ENCODE measurements around the gene DLG1. TPM values are rescaled to one million over a fixed set of nuclear protein-coding genes. Genes with fewer than 3 reads are reported as not detected.
"Not testable (repeated sequence)": the region's sequence is repeated elsewhere in the genome, so short reads cannot be mapped to it uniquely, and the experiment has no call there.

Gene DLG1
- total RNA-seq, 2 experiments from 2014 or later: 58.8 to 78.4 TPM

GRCh38 chr3:197042539-197042938 lies 255.9 kb downstream of the DLG1 start:
- intact Hi-C loops (cut with DNase I, micrococcal nuclease): no loop called here
- Mint-ChIP-seq H3K27ac (no peak overlapping the region), H3K9me3 (ENCODE audit: low read depth) (no peaks in the 10 kb centered on the region), H3K4me3 (no peak overlapping the region), H3K27me3 (no peaks in the 10 kb centered on the region), H3K36me3 (ENCODE audit: low read depth) (peaks cover 11% of the 10 kb centered on the region), H3K4me1 (no peaks in the 10 kb centered on the region)
- no peak for ATAC-seq
- no peak for DNase-seq
- POLR2A ChIA-PET: no interaction called here
- CTCF ChIA-PET: interaction anchor here (1.1 kb wide), 1 partner anchor 13 kb away, joined by 3 read pairs; no protein-coding TSS in a partner anchor

DNA sequence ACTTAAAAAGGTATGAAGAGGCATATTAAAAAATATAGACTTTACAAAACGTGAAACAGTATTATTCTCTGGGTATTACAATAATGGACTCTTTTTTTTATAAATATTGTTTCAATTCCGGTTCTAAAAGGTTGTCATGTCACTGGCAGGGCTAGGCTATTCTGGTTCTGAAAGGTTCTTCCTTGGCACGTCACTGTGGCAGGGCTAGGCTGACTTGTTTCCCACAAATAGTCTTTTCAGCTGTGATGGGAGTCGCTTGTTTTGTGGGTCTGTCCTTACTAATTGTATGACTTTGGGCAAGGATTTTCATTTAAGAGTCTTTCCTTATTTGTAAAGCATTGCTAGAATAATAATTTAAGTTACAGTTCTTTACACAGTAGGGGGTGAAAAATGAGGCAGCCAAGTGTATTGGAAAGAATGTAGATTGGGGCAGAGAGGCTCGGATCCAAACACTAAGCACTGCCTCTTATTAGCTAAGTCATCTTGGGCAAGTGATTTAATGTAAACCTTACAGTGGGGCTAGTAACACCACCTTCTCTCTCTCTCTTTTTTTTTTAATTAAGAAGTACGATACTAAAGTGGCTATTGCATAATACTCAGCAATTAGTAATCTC lies 256.4 kb downstream of the DLG1 start:
- intact Hi-C loops (cut with DNase I, micrococcal nuclease): no loop called here
- Mint-ChIP-seq H3K9me3 (ENCODE audit: low read depth) (no peaks in the 10 kb centered on the region), H3K27ac (no peak overlapping the region), H3K36me3 (ENCODE audit: low read depth) (peaks cover 9% of the 10 kb centered on the region), H3K27me3 (no peaks in the 10 kb centered on the region), H3K4me3 (no peak overlapping the region), H3K4me1 (no peaks in the 10 kb centered on the region)
- DNase-seq (no peak), ATAC-seq (no peak)
- POLR2A ChIA-PET: no interaction called here
- CTCF ChIA-PET: interaction anchor here (0.6 to 1.1 kb wide), 2 partner anchors 14 to 326 kb away, joined by 3 to 4 read pairs; no protein-coding TSS in a partner anchor

- Mint-ChIP-seq H3K36me3 (ENCODE audit: low read depth) (peaks cover under 1% of the 10 kb centered on the region), H3K9me3 (ENCODE audit: low read depth) (no peaks in the 10 kb centered on the region), H3K27ac (no peak overlapping the region), H3K4me1 (no peaks in the 10 kb centered on the region), H3K27me3 (no peaks in the 10 kb centered on the region), H3K4me3 (no peak overlapping the region)
- DNase-seq: no peak
- ChIA-PET POLR2A (no interaction called here), CTCF (interaction anchor here (1.0 to 1.1 kb wide), 2 partner anchors 10 to 31 kb away, joined by 3 to 4 read pairs; no protein-coding TSS in a partner anchor)
- no peak for ATAC-seq
- intact Hi-C loops (cut with DNase I, micrococcal nuclease): no loop called here
Observed at GRCh38 chr3:197040658-197041057, 257.8 kb downstream of the DLG1 start.

DNA sequence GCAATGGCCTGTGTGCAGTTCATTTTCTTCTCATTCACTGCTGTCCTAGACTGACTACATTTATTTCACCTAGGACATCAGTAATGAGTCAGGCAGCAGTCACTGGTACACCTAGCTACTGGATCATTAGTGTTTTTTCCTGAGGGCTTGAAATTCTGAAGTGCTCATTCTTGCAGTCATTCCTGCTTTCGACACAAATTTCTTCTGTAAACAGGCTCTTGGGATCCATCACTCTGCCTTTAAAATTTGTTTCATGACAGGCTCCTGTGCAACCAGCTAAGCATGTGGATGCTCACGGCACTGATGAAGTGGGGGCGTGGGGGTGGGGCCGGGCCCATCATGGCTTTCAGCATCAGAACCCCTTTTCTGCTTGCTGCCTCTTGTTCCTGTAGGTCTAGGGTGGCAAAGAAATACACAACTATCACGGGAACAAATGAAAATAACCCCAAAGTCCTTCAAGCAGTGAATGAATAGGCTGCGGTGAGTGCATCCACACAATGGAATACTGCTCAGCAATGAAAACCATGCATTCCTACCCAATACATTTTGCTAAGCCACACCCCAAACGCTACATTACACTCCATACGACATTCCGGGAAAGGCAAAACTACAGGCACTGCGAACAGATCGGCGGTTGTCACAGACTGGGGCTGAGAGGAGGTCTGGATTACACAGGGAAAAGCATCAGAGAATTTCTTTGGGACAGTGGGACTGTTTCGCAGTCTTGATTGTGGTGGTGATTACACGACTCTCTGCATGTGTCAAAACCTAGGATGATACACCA lies 259.5 kb downstream of the DLG1 start:
- no peak overlapping the region for H3K27ac Mint-ChIP-seq
- POLR2A ChIA-PET: no interaction called here
- ATAC-seq (no peak), DNase-seq (no peak)
- intact Hi-C loops (cut with DNase I, micrococcal nuclease): no loop called here
- H3K36me3 Mint-ChIP-seq (ENCODE audit: low read depth): no peaks in the 10 kb centered on the region
- H3K27me3 Mint-ChIP-seq: no peaks in the 10 kb centered on the region
- no peaks in the 10 kb centered on the region for H3K4me1 Mint-ChIP-seq
- no peaks in the 10 kb centered on the region for H3K9me3 Mint-ChIP-seq (ENCODE audit: low read depth)
- no peak overlapping the region for H3K4me3 Mint-ChIP-seq
- CTCF ChIA-PET: interaction anchor here (1.4 kb wide), 1 partner anchor 13 kb away, joined by 4 read pairs; no protein-coding TSS in a partner anchor

DNA sequence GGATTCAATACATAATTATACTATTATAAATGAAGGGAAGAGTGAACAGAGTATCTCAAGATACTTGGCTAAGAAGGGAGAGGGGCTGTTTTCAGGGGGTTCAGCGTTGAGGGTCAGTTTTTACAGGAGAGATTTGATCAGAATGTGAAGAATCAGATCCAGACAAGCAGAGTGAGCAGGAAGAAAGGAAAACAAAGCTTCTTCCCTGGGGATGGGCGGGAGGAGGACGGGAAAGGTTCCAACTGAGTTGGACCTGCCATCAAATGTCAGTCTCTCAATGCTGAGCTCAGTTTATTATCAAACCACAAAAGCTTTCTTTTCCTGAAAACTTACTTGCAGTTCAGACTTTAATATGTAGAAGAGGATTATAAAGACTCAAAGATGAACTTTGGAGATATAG lies 262.8 kb downstream of the DLG1 start:
- H3K36me3 Mint-ChIP-seq (ENCODE audit: low read depth): no peaks in the 10 kb centered on the region
- H3K9me3 Mint-ChIP-seq (ENCODE audit: low read depth): no peaks in the 10 kb centered on the region
- peaks cover 12% of the 10 kb centered on the region for H3K4me1 Mint-ChIP-seq
- H3K27ac Mint-ChIP-seq: no peak overlapping the region
- H3K27me3 Mint-ChIP-seq: no peaks in the 10 kb centered on the region
- DNase-seq (no peak), ATAC-seq (no peak)
- H3K4me3 Mint-ChIP-seq: no peak overlapping the region
- intact Hi-C loops (cut with DNase I, micrococcal nuclease): no loop called here
- POLR2A ChIA-PET: no interaction called here
- CTCF ChIA-PET: interaction anchor here (0.6 to 1.3 kb wide), 4 partner anchors 12 to 564 kb away, joined by 3 read pairs; no protein-coding TSS in a partner anchor

DNA sequence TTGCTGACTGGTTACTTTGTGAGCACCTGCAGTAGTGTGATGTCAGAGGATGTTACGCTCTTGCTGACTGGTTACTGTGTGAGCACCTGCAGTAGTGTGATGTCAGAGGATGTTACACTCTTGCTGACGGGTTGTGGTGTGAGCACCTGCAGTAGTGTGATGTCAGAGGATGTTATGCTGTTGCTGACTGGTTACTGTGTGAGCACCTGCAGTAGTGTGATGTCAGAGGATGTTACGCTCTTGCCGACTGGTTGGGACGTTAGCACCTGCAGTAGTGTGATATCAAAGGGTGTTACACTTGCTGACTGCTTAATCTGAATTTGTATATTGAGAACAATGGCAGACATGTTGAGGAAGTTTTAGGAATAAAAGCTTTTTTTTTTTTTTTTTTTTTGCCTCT lies 263.6 kb downstream of the DLG1 start:
- not testable (repeated sequence) for ATAC-seq, H3K4me3 Mint-ChIP-seq

DNA sequence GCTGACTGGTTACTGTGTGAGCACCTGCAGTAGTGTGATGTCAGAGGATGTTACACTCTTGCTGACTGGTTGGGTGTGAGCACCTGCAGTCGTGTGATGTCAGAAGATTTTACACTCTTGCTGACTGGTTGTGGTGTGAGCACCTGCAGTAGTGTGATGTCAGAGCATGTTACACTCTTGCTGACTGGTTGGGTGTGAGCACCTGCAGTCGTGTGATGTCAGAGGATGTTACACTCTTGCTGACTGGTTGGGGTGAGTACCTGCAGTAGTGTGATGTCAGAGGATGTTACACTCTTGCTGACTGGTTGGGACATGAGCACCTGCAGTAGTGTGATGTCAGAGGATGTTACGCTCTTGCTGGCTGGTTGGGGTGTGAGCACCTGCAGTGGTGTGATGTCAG lies 264.6 kb downstream of the DLG1 start:
- DNase-seq; H3K27me3 Mint-ChIP-seq; POLR2A ChIA-PET; H3K27ac Mint-ChIP-seq; intact Hi-C loops (cut with DNase I, micrococcal nuclease); CTCF ChIA-PET; H3K36me3 Mint-ChIP-seq (ENCODE audit: low read depth); H3K9me3 Mint-ChIP-seq (ENCODE audit: low read depth); ATAC-seq; H3K4me3 Mint-ChIP-seq: not testable (repeated sequence)
- peaks cover 15% of the 10 kb centered on the region for H3K4me1 Mint-ChIP-seq

More for the DNA sequence above, 263.6 kb downstream of the DLG1 start:
- intact Hi-C loops (cut with DNase I, micrococcal nuclease); DNase-seq; H3K9me3 Mint-ChIP-seq (ENCODE audit: low read depth); H3K36me3 Mint-ChIP-seq (ENCODE audit: low read depth); H3K27me3 Mint-ChIP-seq; POLR2A ChIA-PET; H3K27ac Mint-ChIP-seq: not testable (repeated sequence)
- CTCF ChIA-PET: interaction anchor here (0.9 to 1.3 kb wide), 3 partner anchors 11 to 55 kb away, joined by 3 read pairs; no protein-coding TSS in a partner anchor
- peaks cover 12% of the 10 kb centered on the region for H3K4me1 Mint-ChIP-seq

DNA sequence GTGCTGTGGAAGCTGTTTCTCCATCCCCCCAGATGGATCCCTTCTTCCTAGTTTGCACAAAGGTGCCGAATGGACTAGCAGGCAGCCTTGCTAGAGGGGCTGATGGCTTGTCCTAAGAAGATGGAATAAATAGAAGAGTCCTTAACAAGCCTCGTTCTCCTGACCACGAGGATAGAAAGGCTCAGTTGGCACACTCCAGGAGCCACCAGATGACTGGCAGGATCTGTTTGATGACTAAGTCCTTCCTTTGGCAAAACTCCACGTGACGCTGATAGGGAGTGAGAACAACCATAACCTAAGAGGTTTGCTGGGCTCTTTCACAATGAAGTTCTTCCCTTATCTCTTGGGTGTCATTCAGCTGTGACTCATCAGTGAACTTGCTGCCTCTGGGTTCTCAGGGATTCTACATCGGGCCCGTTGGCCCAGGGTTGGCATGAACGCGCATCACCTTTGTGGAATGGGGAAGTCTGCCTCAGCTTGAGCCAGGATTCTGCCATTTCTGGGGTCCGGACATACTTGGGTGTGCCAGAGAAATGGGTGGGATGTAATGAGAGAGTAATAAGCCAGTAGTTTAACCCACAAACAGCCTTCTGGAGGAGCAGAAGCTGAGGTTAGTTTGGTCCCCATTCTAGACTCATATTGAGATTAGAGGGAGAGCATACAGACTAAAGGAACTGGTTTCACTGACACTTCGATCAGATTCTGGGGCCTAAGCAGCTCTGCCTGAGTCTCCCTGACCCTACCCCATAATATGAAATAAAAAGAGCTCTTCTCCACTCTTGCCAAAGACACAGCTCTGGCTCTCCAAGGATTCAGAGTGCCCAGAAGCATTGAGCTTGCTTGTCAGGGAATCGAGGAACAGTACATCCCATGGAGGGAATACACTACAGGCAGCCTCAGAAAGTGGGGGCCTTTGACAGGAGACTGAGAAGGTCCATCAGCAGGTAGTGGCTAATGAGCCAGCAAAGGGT lies 266.8 kb downstream of the DLG1 start:
- no peak overlapping the region for H3K27ac Mint-ChIP-seq
- no peaks in the 10 kb centered on the region for H3K27me3 Mint-ChIP-seq
- H3K36me3 Mint-ChIP-seq (ENCODE audit: low read depth): no peaks in the 10 kb centered on the region
- ChIA-PET CTCF (interaction anchor here (0.6 to 4.4 kb wide), 9 partner anchors 13 to 470 kb away, joined by 3 to 29 read pairs (median 3); no protein-coding TSS in a partner anchor), POLR2A (interaction anchor here (0.6 kb wide), 1 partner anchor 485 kb away, joined by 3 read pairs; no protein-coding TSS in a partner anchor)
- H3K4me3 Mint-ChIP-seq: peak overlapping the region; percentile 26
- H3K4me1 Mint-ChIP-seq: peaks cover 18% of the 10 kb centered on the region
- peak; percentile 65 for ATAC-seq
- no peaks in the 10 kb centered on the region for H3K9me3 Mint-ChIP-seq (ENCODE audit: low read depth)
- DNase-seq: peak; percentile 74
- intact Hi-C loops (cut with DNase I, micrococcal nuclease): no loop called here

DNA sequence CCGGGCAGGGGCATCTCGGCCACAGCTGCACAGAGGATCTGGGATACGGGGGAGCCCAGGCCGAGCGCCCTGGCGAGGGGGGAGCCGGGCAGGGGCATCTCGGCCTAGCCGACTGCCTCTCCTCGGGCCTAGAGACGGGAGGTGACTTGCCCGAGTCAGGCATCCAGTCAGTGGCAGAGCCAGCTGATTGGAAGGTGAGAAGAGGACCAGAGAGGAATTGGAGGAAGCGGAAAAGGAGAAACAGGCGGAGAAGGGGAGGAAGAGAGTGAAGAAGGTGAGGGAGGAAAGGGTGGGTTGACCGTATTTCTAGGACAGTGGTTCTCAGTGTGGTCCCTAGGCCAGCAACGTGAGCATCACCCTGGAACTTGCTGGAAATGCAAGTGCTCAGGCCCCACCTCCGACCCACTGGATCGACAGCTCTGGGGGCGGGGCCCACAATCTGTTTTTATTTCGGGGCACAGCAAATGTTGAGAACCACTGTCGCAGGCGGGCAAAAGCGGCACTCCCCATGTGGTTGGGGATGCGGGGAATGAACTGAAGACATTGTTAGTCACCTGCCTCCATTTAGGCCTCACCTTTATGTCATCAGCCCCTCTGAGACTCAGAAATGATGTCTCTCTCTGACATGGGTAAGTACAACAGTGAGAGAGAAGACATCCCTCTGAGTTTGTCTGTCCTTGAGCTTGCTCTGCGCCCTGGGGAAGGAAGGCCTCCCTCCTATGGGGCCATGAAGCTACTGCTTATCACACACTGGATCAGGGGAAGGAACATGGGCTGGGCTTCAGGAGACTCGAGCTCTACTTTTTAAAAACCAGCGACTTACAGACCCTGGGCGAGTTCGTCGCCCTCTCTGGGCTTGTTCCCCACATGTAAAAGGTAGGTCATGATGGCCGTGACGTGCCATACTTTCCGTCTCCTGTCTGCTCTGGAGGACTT lies 267.8 kb downstream of the DLG1 start:
- Mint-ChIP-seq H3K36me3 (ENCODE audit: low read depth) (no peaks in the 10 kb centered on the region), H3K4me1 (peaks cover 18% of the 10 kb centered on the region), H3K27me3 (no peaks in the 10 kb centered on the region), H3K27ac (no peak overlapping the region), H3K4me3 (peak overlapping the region; percentile 28), H3K9me3 (ENCODE audit: low read depth) (no peaks in the 10 kb centered on the region)
- CTCF ChIA-PET: interaction anchor here (0.6 to 4.4 kb wide), 13 partner anchors 10 to 471 kb away, joined by 3 to 29 read pairs (median 3); no protein-coding TSS in a partner anchor
- intact Hi-C loops (cut with DNase I, micrococcal nuclease): no loop called here
- ATAC-seq: no peak
- no peak for DNase-seq
- POLR2A ChIA-PET: interaction anchor here (0.5 to 0.6 kb wide), 2 partner anchors 10 to 156 kb away, joined by 5 to 10 read pairs; no protein-coding TSS in a partner anchor

GRCh38 chr3:197029511-197030167 lies 268.8 kb downstream of the DLG1 start, which contains the start of gene MELTF:
Gene MELTF (minus strand): TSS chr3:197029817. CDS start chr3:197029702, 115 bp downstream.
- no peak within 1 kb of the TSS for H3K27ac Mint-ChIP-seq
- peak; percentile 84 for DNase-seq
- ChIA-PET CTCF (interaction anchor here (0.5 to 4.4 kb wide), 18 partner anchors 9 to 472 kb away, joined by 3 to 29 read pairs (median 4); partner anchors contain the start of genes FBXO45 and WDR53), POLR2A (interaction anchor here (0.5 to 0.6 kb wide), 2 partner anchors 9 to 155 kb away, joined by 5 to 10 read pairs; no protein-coding TSS in a partner anchor)
- H3K9me3 Mint-ChIP-seq (ENCODE audit: low read depth): no peaks in the 10 kb centered on the region
- H3K4me1 Mint-ChIP-seq: peaks cover 18% of the 10 kb centered on the region
- peak; percentile 84 for ATAC-seq
- no peaks in the 10 kb centered on the region for H3K27me3 Mint-ChIP-seq
- H3K36me3 Mint-ChIP-seq (ENCODE audit: low read depth): no peaks in the 10 kb centered on the region
- intact Hi-C loops (cut with DNase I, micrococcal nuclease): loop anchor here in 1 of 2 experiments (1.0 to 2.0 kb wide), 4 partner anchors 26 to 158 kb away; partner anchors contain the start of gene PIGZ
- H3K4me3 Mint-ChIP-seq: peak within 1 kb of the TSS; percentile 72

All from activated CD4-positive, alpha-beta T cell treated with anti-CD3 and anti-CD28 coated beads for 36 hours (primary cell).